Measurements from ENCODE around the gene PPP1R1B.

DNA sequence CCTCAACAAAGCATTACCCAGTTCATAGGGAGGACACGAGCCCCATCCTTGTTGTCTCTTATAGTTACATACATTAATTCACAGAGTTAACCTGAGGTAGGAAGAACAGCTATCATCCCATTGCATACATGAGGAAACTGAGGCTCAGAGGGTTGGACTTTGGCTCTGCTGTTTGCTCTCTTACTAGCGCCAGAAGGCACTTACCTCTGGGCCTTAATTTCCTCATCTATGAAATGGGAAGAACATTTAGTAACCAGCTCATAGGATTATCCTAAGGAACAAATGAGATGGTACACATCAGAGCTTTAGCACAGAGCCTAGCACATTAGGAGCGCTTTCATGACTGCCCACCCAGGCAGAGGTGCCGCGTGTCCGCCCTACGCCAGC lies 46.7 kb upstream of the PPP1R1B start:
- TF ChIP-seq, protein P1, sequence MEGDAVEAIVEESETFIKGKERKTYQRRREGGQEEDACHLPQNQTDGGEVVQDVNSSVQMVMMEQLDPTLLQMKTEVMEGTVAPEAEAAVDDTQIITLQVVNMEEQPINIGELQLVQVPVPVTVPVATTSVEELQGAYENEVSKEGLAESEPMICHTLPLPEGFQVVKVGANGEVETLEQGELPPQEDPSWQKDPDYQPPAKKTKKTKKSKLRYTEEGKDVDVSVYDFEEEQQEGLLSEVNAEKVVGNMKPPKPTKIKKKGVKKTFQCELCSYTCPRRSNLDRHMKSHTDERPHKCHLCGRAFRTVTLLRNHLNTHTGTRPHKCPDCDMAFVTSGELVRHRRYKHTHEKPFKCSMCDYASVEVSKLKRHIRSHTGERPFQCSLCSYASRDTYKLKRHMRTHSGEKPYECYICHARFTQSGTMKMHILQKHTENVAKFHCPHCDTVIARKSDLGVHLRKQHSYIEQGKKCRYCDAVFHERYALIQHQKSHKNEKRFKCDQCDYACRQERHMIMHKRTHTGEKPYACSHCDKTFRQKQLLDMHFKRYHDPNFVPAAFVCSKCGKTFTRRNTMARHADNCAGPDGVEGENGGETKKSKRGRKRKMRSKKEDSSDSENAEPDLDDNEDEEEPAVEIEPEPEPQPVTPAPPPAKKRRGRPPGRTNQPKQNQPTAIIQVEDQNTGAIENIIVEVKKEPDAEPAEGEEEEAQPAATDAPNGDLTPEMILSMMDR (IDR thresholded peaks at IDR 0.05): no peak
- TF ChIP-seq POLR2AphosphoS5 (IDR thresholded peaks at IDR 0.05; ENCODE audit: insufficient read depth in 1 of 2, low read depth in 1 of 2): no peak
- no peak for TF ChIP-seq POLR2A (IDR thresholded peaks at IDR 0.05)

All from vagina (tissue), 2 donors.